HEK293 (cell line): ENCODE measurements around the gene IQCH.

Source experiments
- CTCF ChIA-PET: fragments of 350-600 bp; formaldehyde crosslinking; extraction: SDS; loops from one replicate; lab custom pipeline; 2021; ENCODE audit warnings: antibody characterized with exemption; lab: Yijun Ruan, JAX
- POLR2A ChIA-PET: fragments of 300-600 bp; formaldehyde crosslinking; extraction: SDS; loops from one replicate; lab custom pipeline; 2020; ENCODE audit warnings: antibody characterized with exemption, inconsistent platforms; lab: Yijun Ruan, JAX
- H3K27ac ChIP-seq: fragments of 200-500 bp; sonication (Bioruptor generic); 2 replicates; pipeline ENCODE4 v1.5.1; 2014; ENCODE audit warnings: low read depth, low read length, control low read depth, inconsistent platforms; ENCODE audit errors: extremely low read depth
- H3K36me3 ChIP-seq, 2 experiments: fragments of 200-500 bp in 1 of 2; sonication (Bioruptor generic) in 1 of 2; 1 replicate in 1 of 2; 2 replicates in 1 of 2; pipeline ENCODE4 v1.5.1; 2014 to 2017; ENCODE audit warnings: inconsistent platforms in 2 of 2, low read length in 2 of 2; ENCODE audit not compliant: control insufficient read depth in 2 of 2, insufficient read depth in 1 of 2
- H3K4me1 ChIP-seq: fragments of 200-500 bp; sonication (Bioruptor generic); 2 replicates; pipeline ENCODE4 v1.5.1; 2014; ENCODE audit warnings: mild to moderate bottlenecking, low read length, inconsistent platforms; ENCODE audit not compliant: control insufficient read depth, insufficient read depth
- H3K4me3 ChIP-seq: 2 replicates; pipeline ENCODE4 v1.5.1; 2011; ENCODE audit warnings: low read depth, mild to moderate bottlenecking, control low read depth, low read length, moderate library complexity
- H3K9me3 ChIP-seq: fragments of 200-500 bp; sonication (Bioruptor generic); 2 replicates; pipeline ENCODE4 v1.5.1; 2014; ENCODE audit warnings: low read depth, low read length, inconsistent platforms; ENCODE audit not compliant: control insufficient read depth, insufficient read depth
- ELK4 ChIP-seq: IDR thresholded peaks from 2 replicates; pipeline ENCODE4 v1.6.1; 2011; ENCODE audit warnings: mild to moderate bottlenecking, low read depth, low read length, borderline replicate concordance
- MYNN ChIP-seq: fragments of 450-650 bp; formaldehyde crosslinking; IDR thresholded peaks from 2 replicates; pipeline ENCODE4 v1.5.1; 2016; ENCODE audit warnings: missing biosample characterization, missing genetic modification characterization, borderline replicate concordance
- PRDM1 ChIP-seq: fragments of 450-650 bp; formaldehyde crosslinking; IDR thresholded peaks from 2 replicates; pipeline ENCODE4; 2016; ENCODE audit warnings: missing biosample characterization, missing genetic modification characterization
- WT1 ChIP-seq: fragments of 450-650 bp; formaldehyde crosslinking; IDR thresholded peaks from 2 replicates; pipeline ENCODE4 v1.5.1; 2016; ENCODE audit warnings: missing biosample characterization, missing genetic modification characterization
- ZBTB7A ChIP-seq: fragments of 450-650 bp; formaldehyde crosslinking; IDR thresholded peaks from 2 replicates; pipeline ENCODE4 v1.5.1; 2016; ENCODE audit warnings: low read depth, missing biosample characterization, missing genetic modification characterization
- ZFP37 ChIP-seq: fragments of 450-650 bp; formaldehyde crosslinking; IDR thresholded peaks from 2 replicates; pipeline ENCODE4 v1.5.1; 2016; ENCODE audit warnings: missing biosample characterization, missing genetic modification characterization
- ZIC2 ChIP-seq: fragments of 450-650 bp; formaldehyde crosslinking; IDR thresholded peaks from 2 replicates; pipeline ENCODE4 v1.5.1; 2016; ENCODE audit warnings: missing biosample characterization, missing genetic modification characterization
- ZNF138 ChIP-seq: fragments of 450-650 bp; formaldehyde crosslinking; IDR thresholded peaks from 2 replicates; pipeline ENCODE4 v1.5.1; 2016; ENCODE audit warnings: missing biosample characterization, missing genetic modification characterization, borderline replicate concordance
- ZNF140 ChIP-seq: fragments of 450-650 bp; formaldehyde crosslinking; IDR thresholded peaks from 2 replicates; pipeline ENCODE4 v1.5.1; 2016; ENCODE audit warnings: missing biosample characterization, missing genetic modification characterization
- ZNF16 ChIP-seq: fragments of 450-650 bp; formaldehyde crosslinking; IDR thresholded peaks from 2 replicates; pipeline ENCODE4 v1.5.1; 2016; ENCODE audit warnings: low read depth, missing biosample characterization, missing genetic modification characterization
- ZNF280C ChIP-seq: fragments of 450-650 bp; formaldehyde crosslinking; IDR thresholded peaks from 2 replicates; pipeline ENCODE4 v1.5.1; 2016; ENCODE audit warnings: missing biosample characterization, missing genetic modification characterization
- ZNF302 ChIP-seq: fragments of 450-650 bp; formaldehyde crosslinking; IDR thresholded peaks from 2 replicates; pipeline ENCODE4 v1.5.1; 2016; ENCODE audit warnings: missing biosample characterization, missing genetic modification characterization, low read depth
- ZNF548 ChIP-seq: fragments of 450-650 bp; formaldehyde crosslinking; IDR thresholded peaks from 2 replicates; pipeline ENCODE4 v1.5.1; 2016; ENCODE audit warnings: missing biosample characterization, missing genetic modification characterization
- ZNF558 ChIP-seq: fragments of 450-650 bp; formaldehyde crosslinking; IDR thresholded peaks from 2 replicates; pipeline ENCODE4 v1.5.1; 2016; ENCODE audit warnings: missing biosample characterization, missing genetic modification characterization
- ZNF560 ChIP-seq: fragments of 450-650 bp; formaldehyde crosslinking; IDR thresholded peaks from 2 replicates; pipeline ENCODE4 v1.5.1; 2017; ENCODE audit warnings: missing biosample characterization, missing genetic modification characterization, borderline replicate concordance
- ZNF600 ChIP-seq: fragments of 450-650 bp; formaldehyde crosslinking; IDR thresholded peaks from 2 replicates; pipeline ENCODE4 v1.5.1; 2016; ENCODE audit warnings: missing biosample characterization, missing genetic modification characterization
- ZNF610 ChIP-seq: fragments of 450-650 bp; formaldehyde crosslinking; IDR thresholded peaks from 2 replicates; pipeline ENCODE4 v1.5.1; 2016; ENCODE audit warnings: missing biosample characterization, missing genetic modification characterization, borderline replicate concordance
- ZNF623 ChIP-seq: fragments of 450-650 bp; formaldehyde crosslinking; IDR thresholded peaks from 2 replicates; pipeline ENCODE4 v1.5.1; 2016; ENCODE audit warnings: missing biosample characterization, missing genetic modification characterization
- ZNF639 ChIP-seq: fragments of 450-650 bp; formaldehyde crosslinking; IDR thresholded peaks from 2 replicates; pipeline ENCODE4 v1.5.1; 2016; ENCODE audit warnings: missing biosample characterization, missing genetic modification characterization
- ZNF664 ChIP-seq: fragments of 450-650 bp; formaldehyde crosslinking; IDR thresholded peaks from 2 replicates; pipeline ENCODE4 v1.5.1; 2016; ENCODE audit warnings: missing biosample characterization, missing genetic modification characterization
- ZNF701 ChIP-seq: fragments of 450-650 bp; formaldehyde crosslinking; IDR thresholded peaks from 2 replicates; pipeline ENCODE4 v1.5.1; 2016; ENCODE audit warnings: missing biosample characterization, missing genetic modification characterization
- ZNF768 ChIP-seq: fragments of 450-650 bp; formaldehyde crosslinking; IDR thresholded peaks from 2 replicates; pipeline ENCODE4 v1.5.1; 2018; ENCODE audit warnings: missing biosample characterization, mild to moderate bottlenecking, missing genetic modification characterization
- ZXDB ChIP-seq: fragments of 450-650 bp; formaldehyde crosslinking; IDR thresholded peaks from 2 replicates; pipeline ENCODE4 v1.5.1; 2016; ENCODE audit warnings: missing biosample characterization, missing genetic modification characterization

The IQCH gene

GRCh38 chr15:67512933-67513714 is 258.5 kb downstream of the IQCH start:
- POLR2A ChIA-PET = no interaction called here
- TF ChIP-seq ZIC2 (tag by site-specific recombination) = peak; percentile 97
- TF ChIP-seq ZNF280C (tag by site-specific recombination) = no peak
- TF ChIP-seq ZNF768 (tag by site-specific recombination) = no peak
- peak; percentile 46; the same call in 1 of the 2 replicates for TF ChIP-seq ZNF600 (tag by site-specific recombination)
- peak; percentile 91 for TF ChIP-seq WT1 (tag by site-specific recombination)
- TF ChIP-seq ZNF639 (tag by site-specific recombination) = no peak
- TF ChIP-seq, all 188 proteins: peak for 3
- Histone ChIP-seq H3K36me3 (peaks cover 5 to 9% of the 10 kb centered on the region in 2 experiments; a peak in 2 of 3 replicates), H3K4me1 (peaks cover 10% of the 10 kb centered on the region), H3K27ac (no peak overlapping the region), H3K9me3 (no peaks in the 10 kb centered on the region), H3K4me3 (no peak overlapping the region)
- CTCF ChIA-PET = interaction anchor here (0.6 kb wide), 1 partner anchor 26 kb away, joined by 3 read pairs; no protein-coding TSS in a partner anchor

- peaks cover 5 to 9% of the 10 kb centered on the region in 2 experiments; a peak in 2 of 3 replicates for H3K36me3 ChIP-seq
- CTCF ChIA-PET = no interaction called here
- TF ChIP-seq ZXDB (no peak), PRDM1 (tag by site-specific recombination) (peak; percentile 59)
These were observed 260.5 kb downstream of the IQCH start for GRCh38 chr15:67515090-67515489.

GRCh38 chr15:67515557-67515956 is 261.0 kb downstream of the IQCH start:
- H3K27ac ChIP-seq = no peak overlapping the region
- H3K4me3 ChIP-seq = no peak overlapping the region
- H3K36me3 ChIP-seq = peaks cover 5 to 9% of the 10 kb centered on the region in 2 experiments; a peak in 2 of 3 replicates
- ChIA-PET POLR2A (no interaction called here), CTCF (no interaction called here)
- H3K4me1 ChIP-seq = peaks cover 12% of the 10 kb centered on the region
- H3K9me3 ChIP-seq = no peaks in the 10 kb centered on the region
- TF ChIP-seq ELK4 = no peak
- TF ChIP-seq WT1 (tag by site-specific recombination) = 0 out of 2 replicates have a peak, but pooled peaks have one; percentile 18
- no peak for TF ChIP-seq ZBTB7A (tag by site-specific recombination)
- TF ChIP-seq ZNF16 (tag by site-specific recombination) = 0 out of 2 replicates have a peak, but pooled peaks have one; percentile 21
- peak; percentile 62 for TF ChIP-seq ZNF558
- peak; percentile 75 for TF ChIP-seq ZNF664 (tag by site-specific recombination)
- peak; percentile 72; the same call in 1 of the 2 replicates for TF ChIP-seq ZNF140
- TF ChIP-seq ZNF302 (tag by site-specific recombination) = no peak
- TF ChIP-seq ZFP37 (tag by site-specific recombination) = no peak
- TF ChIP-seq ZNF560 = peak; percentile 71; the same call in 1 of the 2 replicates
- no peak for TF ChIP-seq ZNF280C (tag by site-specific recombination)
- peak; percentile 45; the same call in 1 of the 2 replicates for TF ChIP-seq ZNF610 (tag by site-specific recombination)
- TF ChIP-seq ZNF548 (tag by site-specific recombination) = 0 out of 2 replicates have a peak, but pooled peaks have one; percentile 40
- peak; percentile 81 for TF ChIP-seq ZNF623 (tag by site-specific recombination)
- no peak for TF ChIP-seq ZNF701 (tag by site-specific recombination)
- 0 out of 2 replicates have a peak, but pooled peaks have one; percentile 83 for TF ChIP-seq ZNF138 (tag by site-specific recombination)
- no peak for TF ChIP-seq MYNN

More at GRCh38 chr15:67515090-67515489, 260.5 kb downstream of the IQCH start:
- POLR2A ChIA-PET = no interaction called here
- Histone ChIP-seq H3K27ac (no peak overlapping the region), H3K4me3 (no peak overlapping the region), H3K4me1 (peaks cover 10% of the 10 kb centered on the region), H3K9me3 (no peaks in the 10 kb centered on the region)
